ENCODE data around the gene CARS2. TPM values are rescaled to one million over a fixed set of nuclear protein-coding genes. Genes with fewer than 3 reads are reported as not detected.
"Not testable (repeated sequence)": the region's sequence is repeated elsewhere in the genome, so short reads cannot be mapped to it uniquely, and the experiment has no call there.

Gene CARS2
- total RNA-seq, 1 donor from 2014 or later, result 45.2 TPM

DNA sequence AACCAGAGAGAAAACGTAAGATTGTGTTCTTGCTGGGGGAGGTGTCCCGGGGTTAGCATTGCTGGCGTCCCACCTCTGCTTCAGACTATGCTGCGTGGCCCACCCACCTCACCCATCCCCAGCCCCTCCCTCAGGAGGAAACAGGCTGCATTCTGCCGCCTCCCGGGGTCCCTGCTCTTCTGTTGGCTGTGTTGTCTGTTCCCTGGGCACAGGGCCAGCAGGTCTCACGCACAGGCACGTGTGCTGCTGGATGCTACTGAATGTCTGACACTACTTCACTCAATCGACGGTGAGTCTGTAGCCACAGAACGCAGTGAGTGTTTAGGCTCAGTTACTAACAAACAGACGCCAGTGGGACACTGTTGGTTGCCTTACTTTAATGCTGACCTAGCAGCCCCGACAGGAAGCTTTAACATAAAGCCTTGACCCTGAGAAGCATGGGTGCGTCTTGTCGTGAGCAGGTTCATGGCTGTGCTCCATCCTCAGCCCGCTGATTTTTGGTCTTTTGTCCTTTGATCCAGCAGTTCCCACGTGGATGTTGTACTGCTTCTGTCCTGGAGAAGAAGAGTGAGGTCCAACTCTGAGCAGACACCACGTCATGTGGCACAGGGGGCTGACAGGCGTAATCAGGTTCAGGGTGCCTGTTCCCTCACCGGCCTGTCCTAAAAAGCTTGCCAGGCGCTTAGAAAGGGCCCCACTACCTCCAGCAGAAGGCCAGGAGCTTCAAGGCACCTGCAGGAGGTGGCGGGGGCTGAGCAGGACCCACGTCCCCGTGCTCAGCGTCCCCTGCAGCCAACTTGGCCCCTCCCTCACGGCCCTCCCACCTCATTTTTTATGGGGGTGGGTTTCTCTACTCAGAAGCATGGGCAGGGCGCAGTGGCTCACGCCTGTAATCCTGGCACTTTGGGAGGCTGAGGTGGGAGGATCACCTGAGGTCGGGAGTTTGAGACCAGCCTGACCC is 64.6 kb downstream of the CARS2 start:
- DNase-seq (ENCODE audit: low spot score in 2 of 2) (no peak), FAIRE-seq (no peak)

DNA sequence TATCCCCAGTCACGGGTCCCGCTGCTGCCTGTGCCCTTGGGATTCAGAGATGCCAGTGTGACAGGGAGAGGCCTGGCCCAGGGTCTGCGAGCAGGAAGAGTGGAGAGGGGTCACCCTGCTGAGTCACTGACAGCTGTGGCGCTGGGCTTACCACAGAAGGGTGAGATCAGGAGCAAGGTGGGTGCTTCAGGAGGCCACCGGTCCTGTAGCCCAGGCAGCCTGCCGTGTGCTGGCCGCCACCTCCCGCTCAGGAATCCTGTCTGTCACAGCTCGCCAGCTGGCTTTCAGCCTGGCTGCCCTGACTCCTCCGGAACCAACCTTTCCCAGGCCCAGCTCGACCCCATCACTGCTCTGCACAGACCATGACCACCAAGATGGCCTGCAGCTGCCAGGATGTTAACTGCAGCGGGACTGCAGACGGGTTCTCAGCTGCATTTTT is 65.3 kb downstream of the CARS2 start:
- FAIRE-seq (no peak), DNase-seq (ENCODE audit: low spot score in 2 of 2) (no peak)

DNA sequence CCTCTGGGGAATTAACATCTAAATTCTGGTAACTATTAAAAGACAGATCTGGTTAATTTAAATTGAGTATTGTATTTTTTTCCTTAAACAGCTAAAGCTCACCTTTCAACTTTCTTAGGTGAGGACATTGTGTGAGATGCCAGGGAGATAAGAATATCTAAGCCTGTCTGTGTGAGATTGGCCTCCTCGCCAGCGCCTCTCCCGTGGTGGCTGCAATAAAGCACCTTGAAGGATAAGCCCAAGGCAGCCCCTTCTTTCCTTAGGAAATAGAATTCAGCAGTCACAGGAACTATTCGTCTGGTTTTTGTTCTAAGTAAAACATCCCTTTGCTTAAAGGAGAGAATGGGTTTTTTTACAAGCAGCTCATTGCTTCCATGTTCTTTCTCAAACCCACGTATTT is 66.0 kb downstream of the CARS2 start:
- FAIRE-seq (no peak), DNase-seq (ENCODE audit: low spot score in 2 of 2) (no peak)

DNA sequence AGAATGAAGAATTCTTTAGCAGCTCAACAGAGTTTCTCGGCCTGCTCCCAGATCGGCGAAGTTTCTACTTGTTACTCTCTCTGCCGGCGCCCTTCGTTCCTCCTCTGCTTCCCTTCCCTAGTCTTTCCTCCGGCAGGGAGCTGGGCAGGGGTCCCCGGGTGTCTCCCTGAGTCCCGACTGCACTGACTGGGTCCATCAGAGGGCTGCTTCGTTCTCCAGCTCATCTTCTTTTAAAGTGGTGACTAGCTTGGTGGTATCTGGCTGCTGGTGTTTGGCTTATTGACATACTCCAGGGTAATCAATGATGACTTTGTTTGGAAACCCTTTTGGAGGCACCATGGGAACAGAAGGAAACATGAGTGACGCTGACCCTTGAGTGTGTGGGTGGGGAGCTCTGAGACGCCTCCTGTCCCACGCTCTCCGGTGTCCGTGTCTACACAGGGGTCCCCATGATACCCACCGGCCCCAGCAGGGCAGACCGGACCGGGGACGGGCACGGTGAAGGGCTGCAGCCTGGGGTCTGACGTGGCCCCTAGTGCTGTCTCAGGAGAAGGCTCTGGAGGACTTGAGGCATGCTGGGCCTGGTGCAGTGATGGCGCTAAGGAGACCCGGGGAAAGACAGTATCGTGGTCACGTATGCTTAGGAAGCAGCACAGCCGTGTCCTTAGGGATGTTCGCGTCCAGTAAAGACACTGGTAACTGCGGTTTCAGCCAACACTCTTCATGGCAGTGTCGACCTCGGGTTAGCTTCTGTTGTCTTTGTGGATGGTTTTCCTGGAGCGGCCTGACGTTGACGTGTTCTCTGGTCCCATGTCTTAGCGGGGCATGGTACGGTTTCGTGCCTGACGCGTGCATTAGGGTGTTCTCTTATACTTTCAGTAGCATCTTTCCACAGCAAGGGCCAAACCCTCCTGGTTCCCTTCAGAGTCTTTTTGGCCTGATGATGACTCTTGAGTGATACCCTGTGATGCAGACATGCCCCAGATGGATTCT is 66.8 kb downstream of the CARS2 start:
- DNase-seq (ENCODE audit: low spot score in 2 of 2) (no peak), FAIRE-seq (no peak)

DNA sequence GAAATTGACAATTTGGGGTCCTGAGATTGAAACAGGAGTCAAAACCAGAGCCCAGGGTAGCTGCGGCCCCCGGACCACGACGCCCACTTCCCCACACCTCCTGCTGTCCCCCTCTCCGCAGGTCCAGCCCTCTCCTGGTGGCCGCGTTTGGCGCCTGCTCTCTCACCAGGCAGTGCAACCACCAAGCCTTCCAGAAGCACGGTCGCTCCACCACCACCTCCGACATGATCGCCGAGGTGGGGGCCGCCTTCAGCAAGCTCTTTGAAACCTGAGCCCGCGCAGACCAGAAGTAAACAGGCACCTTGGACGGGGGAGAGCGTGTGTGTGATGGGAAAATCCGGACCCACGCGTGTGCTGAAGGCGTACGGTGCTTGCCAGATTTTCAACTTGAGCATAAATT is 67.7 kb downstream of the CARS2 start:
- DNase-seq (ENCODE audit: low spot score in 2 of 2), result no peak
- no peak for FAIRE-seq

DNA sequence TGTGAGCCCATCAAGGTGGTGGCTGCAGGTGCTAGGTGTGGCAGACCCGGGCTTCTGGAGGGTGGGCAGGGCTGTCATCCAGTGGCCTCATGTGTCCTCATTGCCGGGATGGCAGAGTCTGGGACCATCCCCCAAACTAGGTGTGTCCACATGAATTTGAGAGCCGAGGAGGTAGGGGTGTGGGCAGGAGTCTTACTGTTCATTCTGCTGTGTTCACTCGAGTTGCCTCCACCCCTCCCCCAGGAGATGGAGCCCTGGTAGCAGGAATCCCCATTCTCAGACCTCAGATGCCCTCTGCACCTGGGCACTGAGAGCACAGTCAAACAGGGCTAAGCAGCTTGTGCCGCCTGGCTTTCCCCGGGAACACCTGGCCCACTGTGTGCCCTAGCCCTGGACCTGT is 68.2 kb downstream of the CARS2 start:
- no peak for FAIRE-seq
- DNase-seq (ENCODE audit: low spot score in 2 of 2), result no peak

DNA sequence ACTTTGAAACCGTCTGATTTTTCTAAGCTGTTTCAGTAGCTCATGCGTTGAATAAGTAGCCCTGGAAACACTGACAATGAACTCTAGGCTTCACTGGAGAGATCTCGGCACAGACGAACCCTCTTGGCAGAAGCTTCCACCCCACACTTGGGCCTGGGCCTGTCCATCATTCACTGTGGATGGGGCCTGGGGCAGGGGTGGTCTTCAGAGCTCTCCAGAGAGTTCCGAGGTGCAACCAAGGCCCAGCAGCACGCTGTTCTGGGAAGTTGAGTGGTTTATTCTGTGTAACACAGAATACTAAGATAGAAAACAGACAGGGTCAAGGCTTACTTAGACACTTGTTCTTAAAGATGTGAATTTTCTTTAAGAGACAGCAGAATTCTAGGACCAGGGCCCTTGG is 68.6 kb downstream of the CARS2 start:
- no peak for DNase-seq (ENCODE audit: low spot score in 2 of 2)
- FAIRE-seq, result no peak

DNA sequence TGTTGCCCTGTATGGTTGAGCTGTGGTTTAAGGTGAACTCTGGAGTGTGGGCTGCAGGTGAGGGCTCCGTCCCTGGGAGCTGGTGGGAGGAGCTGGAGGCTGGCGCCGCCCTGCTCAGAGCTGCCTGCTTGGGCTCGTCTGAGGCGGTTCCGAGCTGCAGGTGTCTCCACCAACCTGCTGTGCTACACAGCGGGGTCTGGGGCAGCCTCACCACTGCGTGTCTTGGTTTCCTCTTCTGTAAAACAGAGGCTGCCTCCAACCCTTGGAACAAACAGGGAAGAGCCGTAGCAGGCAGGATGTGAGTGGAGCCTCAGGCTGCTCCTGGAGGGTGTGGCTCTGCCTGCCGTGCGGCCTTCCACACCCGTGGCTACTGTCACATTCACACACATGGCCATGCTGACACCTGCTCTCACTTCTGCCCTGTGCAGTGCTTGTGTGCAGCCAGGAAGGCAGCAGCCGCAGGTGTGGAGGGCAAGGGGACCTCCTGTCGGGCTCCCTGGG is 69.2 kb downstream of the CARS2 start:
- DNase-seq (ENCODE audit: low spot score in 2 of 2), result no peak

DNA sequence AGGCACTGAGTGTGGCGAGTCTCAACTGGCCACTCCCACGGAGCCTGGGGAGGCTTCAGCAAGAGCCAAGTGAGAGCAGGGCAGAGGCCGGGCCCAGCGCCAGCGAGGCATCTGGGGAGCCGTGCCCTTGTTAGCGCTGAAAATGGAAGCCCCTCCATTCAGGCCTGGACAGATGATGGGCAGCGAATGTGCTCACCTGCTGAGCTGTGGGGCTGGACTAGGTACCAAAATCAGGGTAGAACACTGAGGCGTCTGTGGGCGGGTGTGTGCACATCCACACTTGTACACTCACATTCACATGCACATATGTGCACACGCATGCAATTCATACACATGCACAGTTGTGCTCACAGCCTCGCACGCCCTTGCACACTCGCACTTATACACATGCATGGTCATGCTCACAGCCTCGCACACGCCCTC is 69.9 kb downstream of the CARS2 start:
- no peak for DNase-seq (ENCODE audit: low spot score in 2 of 2)
- no peak for FAIRE-seq

More for the DNA sequence above, 69.2 kb downstream of the CARS2 start:
- FAIRE-seq, result no peak

DNA sequence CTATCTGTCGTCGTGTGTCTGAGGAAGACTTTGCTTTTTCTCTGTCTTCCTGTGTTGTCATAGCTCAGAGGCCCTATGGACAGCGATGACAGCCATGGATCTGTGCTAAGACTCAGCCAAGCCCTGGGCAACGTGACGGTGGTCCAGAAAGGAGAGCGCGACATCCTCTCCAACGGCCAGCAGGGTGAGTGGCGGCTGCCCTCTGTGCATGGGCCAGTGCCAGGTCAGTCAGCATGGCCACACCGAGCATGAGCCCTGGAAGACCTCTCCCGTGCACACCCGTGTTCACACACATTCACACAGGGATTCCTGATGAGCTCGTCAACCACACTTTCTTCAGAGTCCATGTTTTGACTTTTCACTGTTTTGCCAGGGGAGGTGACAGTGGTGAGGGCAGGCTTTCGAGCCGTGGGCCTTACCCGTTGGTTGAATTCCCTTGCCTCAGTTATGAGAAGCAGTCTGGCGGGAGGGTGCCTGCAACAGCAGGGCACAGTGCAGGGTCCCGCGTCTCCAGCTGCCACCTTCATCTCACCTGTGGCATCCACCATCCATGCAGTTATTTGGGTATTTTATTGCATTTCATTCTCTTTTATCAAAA is 70.4 kb downstream of the CARS2 start:
- FAIRE-seq (no peak), DNase-seq (ENCODE audit: low spot score in 2 of 2) (no peak)

DNA sequence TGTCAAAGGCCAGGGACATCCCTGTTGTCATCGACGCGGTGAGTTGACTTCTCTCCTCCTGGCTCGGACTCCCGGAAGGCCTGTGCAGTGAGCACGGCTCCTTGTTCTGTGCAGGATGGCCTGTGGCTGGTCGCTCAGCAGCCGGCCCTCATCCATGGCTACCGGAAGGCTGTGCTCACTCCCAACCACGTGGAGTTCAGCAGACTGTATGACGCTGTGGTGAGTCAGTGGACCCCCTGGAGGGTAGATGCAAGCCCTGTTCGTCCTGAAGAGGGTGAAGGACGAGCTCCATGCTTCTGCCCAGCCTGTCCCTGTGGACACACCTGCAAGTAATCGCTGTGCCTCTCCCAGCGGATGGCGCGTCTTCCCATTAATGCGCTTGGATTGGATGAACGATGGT is 71.4 kb downstream of the CARS2 start:
- FAIRE-seq (no peak), DNase-seq (ENCODE audit: low spot score in 2 of 2) (no peak)

DNA sequence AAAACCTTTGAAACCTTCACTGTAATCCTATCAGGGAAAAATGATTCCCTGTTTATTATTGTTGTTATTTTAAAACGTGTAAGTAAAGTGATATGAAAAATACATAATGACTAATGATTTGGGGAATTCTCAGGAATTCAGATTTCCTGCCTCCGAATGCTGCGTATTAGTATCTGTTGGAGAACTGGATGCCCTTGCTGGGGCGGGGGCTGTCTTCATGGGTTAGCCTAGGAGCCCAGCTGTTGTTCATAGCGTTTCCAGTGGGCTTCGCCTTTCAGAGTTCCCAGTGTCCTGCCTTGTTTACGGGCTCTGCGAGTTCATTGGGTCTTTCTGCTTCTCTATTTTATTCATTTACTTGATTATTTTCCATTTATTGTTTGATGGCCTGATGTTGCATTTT is 72.1 kb downstream of the CARS2 start:
- no peak for FAIRE-seq
- DNase-seq (ENCODE audit: low spot score in 2 of 2), result no peak

DNA sequence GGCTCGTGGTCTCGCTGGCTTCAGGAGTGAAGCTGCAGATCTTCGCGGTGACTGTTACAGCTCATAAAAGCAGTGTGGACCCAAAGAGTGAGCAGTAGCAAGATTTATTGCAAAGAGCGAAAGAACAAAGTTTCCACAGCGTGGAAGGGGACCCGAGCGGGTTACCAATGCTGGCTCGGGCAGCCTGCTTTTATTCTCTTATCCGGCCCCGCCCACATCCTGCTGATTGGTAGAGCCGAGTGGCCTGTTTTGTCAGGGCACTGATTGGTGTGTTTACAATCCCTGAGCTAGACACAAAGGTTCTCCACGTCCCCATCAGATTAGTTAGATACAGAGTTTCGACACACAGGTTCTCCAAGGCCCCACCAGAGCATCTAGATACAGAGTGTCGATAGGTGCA is 73.7 kb downstream of the CARS2 start:
- not testable (repeated sequence) for DNase-seq (ENCODE audit: low spot score in 2 of 2); FAIRE-seq

DNA sequence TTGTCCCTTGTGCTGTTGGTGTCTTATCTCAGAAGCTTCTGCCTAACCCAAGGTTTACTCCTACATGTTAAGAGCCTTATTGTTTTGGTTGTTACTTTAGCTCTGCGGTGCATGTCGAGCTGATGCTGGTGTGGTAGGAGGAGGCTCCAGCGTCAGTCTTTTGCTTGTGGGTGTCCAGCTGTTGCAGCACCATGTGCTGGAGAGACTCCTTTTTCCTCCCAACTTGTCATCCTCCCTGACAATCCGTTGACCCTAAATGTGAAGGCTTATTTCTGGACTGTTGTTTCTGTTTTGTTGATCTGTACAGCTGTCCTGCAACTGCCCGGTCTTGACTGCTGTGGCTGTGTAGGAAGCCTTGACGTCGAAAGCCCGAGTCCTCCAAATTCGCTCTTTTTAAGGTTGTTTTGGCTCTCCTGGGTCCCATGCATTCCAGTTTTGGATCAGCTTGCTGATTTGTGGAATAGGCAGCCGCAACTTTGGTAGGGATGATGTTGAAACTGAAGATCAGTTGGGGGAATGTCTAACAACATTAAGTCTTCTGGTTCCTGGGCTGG is 75.3 kb downstream of the CARS2 start:
- FAIRE-seq (no peak), DNase-seq (ENCODE audit: low spot score in 2 of 2) (no peak)

DNA sequence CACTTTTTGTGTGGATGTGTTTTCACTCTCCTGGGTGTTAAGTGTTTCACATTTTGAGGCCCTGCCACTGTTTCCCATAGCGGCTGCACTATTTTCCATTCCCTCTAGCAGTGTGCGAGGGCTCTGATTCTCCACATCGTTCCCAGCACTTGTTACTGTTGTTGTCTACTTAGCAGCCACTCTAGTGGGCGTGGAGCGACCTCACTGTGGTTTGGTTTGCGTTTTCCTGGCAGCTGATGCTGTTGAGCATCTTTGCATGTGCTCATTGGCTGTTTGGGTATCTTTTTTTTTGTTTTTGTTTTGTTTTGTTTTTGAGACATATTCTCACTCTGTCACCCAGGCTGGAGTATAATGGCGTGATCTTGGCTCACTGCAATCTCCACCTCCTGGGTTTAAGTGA is 76.2 kb downstream of the CARS2 start:
- DNase-seq (ENCODE audit: low spot score in 2 of 2) (no peak), FAIRE-seq (no peak)

DNA sequence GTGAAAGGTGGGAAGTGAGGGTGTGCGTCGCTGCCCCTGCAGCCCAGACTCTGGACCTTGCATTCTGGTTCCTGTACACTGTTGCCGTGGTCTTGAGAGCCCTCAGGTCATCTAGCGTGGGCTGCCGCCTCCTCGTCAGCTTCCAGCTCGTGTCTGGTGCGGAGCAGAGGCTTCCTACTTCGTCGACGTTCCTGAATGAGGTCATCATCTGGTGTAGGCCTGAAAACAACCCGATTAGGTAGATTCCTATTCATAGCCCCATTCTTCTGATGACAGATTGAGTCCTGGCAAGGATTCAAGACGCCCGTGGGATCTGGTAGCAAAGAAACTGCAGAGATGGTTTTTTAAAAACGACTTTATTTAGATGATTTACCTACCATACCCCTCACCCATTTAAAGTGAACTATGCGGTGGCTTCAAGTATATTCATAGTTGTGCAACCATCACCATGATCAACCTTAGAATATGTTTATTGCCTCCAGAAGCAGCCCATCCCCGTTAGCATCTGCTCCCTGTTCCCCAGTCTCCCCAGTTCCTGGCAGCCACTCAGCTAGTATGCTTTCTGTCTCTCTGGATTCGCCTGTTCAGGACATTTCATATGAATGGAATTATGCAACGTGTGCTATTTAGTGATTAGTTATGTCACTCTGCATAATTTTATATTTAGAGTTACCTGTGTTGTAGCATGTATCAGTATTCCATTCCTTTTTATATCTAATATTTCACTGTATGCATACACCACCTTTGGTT is 76.8 kb downstream of the CARS2 start:
- FAIRE-seq, result no peak
- DNase-seq (ENCODE audit: low spot score in 2 of 2), result no peak

DNA sequence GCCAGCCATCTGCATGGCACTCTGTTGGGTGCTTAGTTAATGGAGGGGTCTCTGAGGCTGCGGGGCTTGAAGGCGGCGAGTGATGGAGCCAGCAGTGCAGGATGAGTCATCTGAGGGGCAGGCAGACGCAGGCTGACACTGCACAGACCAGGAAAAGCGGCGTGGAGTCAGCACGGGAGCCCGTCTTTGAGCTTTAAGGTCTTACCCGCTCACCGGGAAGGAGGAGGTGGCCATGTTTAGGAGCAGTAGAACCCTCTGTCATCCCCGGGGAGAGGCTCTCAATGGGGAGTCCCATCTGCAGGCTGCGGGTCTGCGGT is 77.5 kb downstream of the CARS2 start:
- FAIRE-seq (no peak), DNase-seq (ENCODE audit: low spot score in 2 of 2) (no peak)

DNA sequence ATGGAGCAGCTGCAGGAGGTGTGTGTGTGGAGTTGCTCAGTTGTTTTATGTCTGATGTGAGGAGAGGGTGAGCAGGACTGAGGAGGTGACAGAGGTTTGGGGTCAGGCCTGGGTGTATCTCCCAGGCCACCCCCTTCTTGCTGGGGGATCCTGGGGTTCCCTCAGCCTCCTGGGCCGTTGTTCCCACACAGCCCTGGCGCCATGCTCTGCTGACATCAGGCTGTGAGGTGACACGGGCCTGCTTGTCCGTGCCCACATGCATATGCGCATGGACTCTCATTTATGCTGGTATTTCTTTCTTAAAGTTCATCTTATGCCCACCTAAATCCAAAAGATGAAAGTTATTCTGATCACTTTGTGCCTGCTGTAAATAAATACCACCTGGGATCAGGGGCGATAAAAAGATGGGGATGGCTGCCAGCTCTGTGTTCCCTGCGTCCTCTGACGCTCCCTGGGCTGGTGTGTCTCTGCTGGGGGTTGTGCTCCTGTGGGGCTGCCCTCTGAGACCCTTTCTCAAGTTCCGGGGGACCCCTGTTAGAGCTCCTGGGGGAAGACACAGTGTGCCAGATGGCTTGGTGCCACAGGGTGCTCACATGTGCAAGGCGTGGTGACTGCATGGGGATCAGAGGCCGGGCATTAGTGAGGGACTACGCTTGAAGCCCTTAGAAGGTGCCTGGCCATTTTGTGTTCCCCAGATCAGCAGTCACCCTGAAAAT is 78.0 kb downstream of the CARS2 start:
- DNase-seq (ENCODE audit: low spot score in 2 of 2), result no peak
- no peak for FAIRE-seq

DNA sequence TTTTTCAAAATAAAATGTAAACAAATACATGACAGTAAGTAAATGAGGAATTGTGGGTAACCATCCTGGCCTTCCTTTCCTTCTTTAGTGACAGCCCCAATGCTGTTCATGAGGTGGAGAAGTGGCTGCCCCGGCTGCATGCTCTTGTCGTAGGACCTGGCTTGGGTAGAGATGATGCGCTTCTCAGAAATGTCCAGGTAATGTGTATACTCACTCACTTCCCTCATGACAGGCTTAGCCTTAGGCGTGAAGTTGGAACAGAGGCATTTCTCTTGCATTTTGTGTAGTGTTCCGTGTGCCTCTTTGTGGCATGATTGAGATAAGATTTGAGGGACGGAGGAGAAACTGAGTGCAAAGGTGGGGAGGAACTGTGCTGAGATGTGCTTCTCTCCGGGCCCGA is 78.6 kb downstream of the CARS2 start:
- FAIRE-seq, result no peak
- no peak for DNase-seq (ENCODE audit: low spot score in 2 of 2)

All from frontal cortex (tissue), 4 donors.